Activated gamma-delta T cell (primary cell): Measurements from ENCODE around the gene INS.

Experiments
- DNase-seq: peaks from one replicate; lab custom pipeline; 2025; lab: John Stamatoyannopoulos, UW
- total RNA-seq, 2 donors: gene quantifications; one replicate each; lab custom pipeline; 2026; lab: John Stamatoyannopoulos, UW

INS gene
- 0 reads per million in 2 donors for total RNA-seq

DNA sequence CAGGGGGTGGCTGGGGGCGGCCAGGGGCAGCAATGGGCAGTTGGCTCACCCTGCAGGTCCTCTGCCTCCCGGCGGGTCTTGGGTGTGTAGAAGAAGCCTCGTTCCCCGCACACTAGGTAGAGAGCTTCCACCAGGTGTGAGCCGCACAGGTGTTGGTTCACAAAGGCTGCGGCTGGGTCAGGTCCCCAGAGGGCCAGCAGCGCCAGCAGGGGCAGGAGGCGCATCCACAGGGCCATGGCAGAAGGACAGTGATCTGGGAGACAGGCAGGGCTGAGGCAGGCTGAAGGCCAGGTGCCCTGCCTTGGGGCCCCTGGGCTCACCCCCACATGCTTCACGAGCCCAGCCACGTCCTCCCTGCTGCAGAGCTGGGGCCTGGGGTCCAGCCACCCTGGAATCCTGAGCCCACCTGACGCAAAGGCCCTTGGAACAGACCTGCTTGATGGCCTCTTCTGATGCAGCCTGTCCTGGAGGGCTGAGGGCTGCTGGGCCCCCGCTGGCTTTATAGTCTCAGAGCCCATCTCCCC, at the start of gene INS:
Gene INS, minus strand, starts transcription at position 474 of the 524 bp plus-strand sequence. Its CDS starts 238 bp downstream, at position 236.
- DNase-seq, result no peak

DNA sequence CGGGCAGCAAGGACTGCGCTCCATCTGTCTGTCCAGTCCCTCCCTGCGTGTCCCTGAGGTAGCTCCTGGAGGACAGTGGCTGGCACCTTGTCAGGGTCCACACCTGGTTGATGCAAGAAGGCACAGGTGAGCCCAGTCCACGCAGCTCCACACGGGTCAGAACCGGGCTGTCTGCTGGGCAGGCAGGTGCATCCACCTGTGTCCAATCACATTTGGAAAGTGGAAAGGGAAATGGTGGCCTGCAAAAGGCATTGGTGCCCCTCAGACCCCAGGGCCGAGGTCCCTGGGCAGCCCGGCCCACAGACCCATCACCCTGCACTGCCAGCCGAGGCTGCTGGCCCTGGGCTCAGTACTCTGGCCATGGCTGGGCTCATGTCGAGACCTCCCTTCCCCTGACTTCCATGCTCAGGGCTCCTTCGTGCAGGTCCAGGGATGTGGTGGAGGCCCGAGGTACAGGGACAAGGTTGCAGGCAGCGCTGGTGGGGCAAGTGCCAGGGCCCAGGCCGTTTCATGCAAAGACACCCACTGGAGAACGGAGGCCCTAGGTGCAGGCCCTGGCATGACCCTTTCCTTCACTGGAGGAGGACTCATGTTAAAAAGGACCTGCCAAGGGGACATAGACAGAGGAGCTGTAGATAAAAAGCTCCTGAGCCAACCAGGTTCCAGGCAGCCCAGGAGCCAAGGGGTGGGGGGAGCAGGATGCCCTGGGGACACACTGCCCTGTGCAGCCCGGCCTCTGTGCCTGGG, 49.5 kb upstream of the INS start:
- DNase-seq, result no peak

DNA sequence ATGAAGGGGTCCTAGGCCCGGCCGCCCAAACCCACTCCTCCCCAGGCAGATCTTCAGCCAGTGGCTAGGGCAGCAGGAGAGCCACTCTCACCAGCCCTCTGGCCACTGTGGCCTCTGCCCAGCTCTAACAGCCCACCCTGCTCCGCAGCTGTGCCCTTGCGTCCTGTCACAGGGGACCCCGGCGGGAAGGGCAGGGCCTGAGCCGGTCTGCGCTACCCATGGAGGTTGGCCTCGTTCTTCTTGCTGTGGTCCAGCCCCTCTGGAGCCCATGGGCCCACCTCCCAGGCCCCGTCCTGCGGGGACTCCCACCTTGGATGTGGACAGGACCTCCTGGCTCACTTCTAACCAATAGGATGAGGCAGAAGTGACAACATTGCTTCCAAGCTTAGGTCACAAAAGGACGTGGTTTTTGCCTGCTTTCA, 48.9 kb upstream of the INS start:
- no peak for DNase-seq

DNA sequence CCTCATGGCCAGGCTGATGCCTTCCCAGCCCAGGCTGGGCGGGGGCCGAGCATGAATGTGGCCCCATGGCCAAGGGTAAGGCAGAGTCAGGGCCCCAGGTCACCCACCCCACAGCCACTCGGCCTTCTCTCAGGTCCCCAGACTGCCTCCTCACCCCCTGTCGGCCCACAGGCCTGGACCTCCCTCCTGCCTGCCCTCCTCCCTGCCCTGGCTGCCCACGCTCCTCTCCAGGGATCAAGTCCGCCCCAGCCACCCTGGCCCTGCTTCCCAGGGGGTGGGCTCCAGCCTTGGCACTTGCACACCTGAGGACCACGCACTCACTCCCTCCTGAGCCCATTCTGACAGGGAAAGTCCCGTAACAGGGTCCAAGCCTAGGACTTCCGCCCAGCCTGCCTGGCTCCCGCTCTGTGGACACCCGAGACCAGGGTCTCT, 48.4 kb upstream of the INS start:
- no peak for DNase-seq

DNA sequence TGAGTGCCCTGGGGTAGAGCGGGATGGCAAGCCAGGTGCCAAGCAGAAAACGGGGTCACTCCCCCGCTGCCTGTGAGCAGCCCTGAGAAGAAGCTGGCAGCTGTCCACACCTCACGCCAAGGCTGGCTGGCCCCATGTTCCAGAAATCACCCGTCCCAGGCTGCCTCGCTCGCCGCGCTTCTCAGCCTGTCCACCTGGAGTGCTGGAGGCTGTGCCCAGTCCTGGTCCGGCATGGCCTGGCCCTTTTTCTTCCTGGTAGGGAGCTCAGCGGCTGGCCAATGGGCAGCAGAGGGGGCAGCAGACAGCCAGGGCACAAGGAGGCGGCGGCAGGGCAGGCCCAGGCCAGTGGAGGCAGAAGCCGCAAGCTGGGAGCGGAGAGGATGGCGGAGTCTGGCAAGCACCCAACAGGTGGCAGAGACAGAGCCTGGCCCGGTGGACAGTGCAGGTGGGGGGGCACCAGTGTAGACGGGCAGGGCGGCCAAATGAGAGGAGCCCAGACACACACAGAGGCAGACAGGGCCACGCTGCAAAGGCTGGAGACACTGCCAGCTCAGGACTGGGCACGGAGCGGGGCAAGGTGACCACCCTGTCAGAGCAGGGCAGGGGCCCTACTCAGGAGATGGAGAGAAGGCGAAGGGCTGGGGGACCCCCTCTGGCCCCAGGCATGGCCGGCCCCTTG, 47.8 kb upstream of the INS start:
- DNase-seq, result no peak

DNA sequence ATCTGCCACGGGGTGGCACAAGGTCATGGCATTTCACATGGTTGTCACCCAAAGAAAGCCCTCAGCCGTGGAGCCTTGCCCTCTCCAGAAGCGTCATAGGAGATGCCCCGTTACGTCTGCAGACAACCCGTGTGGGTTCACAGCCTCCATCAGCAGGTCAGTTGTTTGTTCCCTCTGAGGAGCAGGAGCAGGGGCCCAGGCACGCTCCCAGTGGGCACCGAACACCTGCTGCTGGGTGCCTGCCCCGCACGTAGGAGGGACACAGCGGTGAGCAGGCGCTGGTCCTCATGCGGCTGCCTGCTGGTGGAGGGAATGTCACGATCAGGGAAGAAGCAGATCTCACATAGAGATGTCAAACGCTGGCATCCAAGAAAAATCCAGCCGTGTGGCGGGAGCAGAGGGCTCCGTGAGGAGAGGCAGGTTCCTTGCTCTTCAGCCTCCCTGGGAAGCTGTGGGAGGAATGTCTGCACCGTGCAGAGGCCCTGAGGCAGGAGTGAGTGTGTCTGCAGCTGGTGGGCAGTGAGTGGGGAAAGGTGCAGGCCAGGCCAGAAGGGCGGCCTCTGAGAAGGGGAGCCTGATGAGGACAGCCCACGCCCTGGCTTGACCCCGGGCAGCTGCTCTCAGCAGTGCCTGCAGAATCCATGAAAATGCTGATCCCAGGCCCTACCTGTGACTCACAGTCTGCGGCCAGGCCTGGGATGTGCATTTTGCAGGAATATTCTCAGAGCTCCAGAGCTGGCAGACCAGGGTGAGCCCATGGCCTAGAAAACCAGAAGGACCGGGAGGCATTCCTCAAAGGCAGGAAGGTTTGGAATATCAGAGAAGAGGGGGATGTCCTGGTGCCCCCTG, 47.0 kb upstream of the INS start:
- no peak for DNase-seq

DNA sequence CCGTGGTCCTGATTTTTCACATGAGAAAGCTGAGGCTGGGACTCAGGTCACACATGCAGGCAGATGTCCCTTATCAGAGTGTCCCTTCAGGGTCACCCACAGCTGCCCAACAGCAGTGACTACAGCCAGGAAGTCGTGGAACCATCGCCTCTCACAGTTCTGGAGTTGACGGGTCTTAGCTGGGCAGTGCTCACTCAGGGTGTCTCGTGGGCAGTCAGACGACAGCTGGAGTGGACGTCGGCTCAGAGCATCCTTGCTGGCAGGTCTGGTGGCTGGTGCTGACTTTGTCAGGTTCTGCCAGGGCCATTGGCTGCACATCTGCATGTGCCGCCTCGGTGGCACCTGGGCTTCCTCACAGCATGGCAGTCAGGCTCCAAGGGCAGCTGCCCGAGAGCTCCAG, 46.2 kb upstream of the INS start:
- no peak for DNase-seq

DNA sequence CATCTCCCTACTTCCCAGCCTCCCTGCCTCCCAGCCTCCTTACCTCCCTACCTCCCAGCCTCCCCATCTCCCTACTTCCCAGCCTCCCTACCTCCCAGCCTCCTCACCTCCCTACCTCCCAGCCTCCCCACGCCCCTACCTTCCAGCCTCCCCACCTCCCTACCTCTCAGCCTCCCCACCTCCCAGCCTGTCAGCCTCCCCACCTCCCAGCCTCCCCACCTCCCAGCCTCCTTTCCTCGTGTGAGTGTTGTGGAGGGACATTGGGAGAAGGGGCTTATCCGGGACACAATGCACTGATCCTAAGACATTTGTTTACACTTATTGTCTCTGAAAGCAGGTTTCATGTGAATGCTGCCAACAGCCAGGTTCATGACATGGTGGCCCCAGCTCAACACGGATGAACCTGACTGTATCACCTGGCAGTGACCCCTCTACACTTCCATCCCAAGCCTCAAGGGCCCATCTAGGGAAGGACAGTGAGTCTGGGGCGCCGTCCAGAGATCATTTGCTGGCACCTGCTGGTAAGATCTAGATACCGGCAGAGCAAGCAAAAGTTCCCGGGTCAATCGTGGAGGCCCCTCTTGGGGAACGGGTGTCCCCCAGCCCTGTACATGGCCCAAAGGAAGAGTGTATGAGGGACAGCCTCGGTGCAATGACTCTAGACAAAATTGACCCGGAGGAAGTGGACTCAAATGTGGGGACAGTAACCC, 45.1 kb upstream of the INS start:
- no peak for DNase-seq

DNA sequence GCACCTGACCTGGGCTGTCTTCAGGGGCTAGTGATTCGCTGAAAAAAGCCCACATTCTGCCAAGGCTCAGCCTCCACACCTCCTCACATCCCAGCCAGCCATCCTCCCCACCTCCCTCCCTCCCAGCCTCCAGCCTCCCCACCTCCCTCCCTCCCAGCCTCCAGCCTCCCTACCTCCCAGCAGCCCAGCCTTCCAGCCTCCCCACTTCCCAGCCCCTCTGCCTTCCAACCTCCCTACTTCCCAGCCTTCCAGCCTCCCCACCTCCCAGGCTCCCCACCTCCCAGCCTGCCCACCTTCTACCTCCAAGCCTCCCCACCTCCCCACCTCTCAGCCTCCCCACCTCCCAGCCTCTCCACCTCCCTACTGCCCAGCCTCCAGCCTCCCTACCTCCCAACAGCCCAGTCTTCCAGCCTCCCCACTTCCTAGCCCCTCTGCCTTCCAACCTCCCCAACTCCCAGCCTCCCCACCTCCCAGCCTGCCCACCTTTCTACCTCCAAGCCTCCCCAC, 44.3 kb upstream of the INS start:
- no peak for DNase-seq

DNA sequence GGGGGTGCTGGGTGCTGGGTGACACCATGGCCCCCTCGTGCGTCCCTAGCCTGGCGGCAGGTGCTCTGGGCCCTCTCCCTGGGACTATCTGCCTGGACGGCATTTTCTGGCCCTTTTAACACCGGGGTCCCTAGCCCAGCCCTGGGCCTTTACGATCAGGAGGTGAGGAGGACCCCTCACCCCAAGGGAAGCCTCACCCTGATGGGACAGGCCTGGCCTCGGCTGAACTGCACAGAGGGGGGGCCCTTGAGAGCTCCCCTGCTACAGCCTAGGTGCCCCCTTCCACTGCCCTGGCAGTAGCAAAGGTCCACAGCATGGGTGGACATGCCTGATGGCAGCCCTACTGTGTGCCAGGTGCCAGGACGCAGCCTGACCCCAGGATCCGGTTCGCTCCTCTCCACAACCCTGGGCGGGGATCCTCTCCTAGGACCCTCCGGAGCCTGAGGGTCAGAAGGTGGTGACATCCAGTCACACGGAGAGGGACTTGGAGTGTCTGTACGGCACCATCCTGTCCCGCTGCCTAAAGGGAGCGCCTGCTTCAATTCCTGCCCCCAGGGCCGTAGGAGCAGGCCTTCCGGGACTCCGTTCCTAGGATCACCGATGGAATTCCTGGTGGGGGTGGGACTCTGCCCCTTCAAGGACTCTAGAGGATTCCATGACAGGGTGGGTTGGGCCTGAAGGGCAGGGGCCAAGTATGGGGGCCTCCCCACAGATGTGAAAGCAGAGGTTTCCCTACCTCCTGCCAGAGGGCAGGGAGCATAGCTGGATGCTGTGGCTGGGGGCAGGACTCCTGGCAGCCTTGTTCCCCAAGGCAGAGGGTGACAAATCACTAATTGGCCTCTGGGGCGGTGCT, 43.6 kb upstream of the INS start:
- no peak for DNase-seq

DNA sequence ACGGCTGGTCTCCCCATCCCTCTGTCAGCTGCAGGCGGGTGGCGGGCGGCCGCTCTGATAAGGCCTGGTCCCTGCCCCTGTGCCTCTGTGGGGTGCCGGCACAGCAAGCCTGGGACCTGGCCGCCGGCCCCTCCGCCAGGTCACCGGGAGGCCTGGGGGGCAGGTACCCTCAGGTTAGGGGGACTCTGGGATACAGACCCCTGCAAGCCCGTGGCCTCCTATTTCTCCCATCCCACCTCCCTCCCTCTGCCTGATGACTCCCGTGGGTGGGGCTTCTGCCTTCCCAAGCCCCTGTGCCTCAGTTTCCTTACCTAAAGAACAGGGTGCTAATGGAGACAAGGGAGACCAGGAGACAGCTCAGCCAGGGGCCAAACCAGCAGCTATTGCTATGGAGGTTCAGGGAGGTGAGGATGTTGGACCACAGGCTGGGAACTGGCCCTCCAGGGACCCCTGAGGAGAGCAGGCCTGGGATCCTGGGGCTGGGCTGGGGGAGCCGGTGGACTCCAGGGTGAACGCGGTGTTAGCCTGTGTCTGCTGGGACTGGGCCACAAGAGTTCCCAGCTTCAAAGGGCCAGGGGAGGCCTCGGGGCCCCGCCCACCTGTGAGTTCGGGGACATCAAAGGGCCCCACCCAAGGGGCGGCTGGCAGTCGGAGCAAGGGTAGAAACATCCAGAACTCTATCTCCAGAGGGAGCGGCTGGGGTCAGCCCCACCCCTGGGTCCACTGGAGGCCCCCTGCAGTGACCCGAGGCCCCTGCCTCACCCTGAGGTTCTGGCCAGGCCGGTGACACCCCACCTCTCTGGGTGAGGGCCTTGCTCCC, 42.6 kb upstream of the INS start:
- DNase-seq, result no peak

DNA sequence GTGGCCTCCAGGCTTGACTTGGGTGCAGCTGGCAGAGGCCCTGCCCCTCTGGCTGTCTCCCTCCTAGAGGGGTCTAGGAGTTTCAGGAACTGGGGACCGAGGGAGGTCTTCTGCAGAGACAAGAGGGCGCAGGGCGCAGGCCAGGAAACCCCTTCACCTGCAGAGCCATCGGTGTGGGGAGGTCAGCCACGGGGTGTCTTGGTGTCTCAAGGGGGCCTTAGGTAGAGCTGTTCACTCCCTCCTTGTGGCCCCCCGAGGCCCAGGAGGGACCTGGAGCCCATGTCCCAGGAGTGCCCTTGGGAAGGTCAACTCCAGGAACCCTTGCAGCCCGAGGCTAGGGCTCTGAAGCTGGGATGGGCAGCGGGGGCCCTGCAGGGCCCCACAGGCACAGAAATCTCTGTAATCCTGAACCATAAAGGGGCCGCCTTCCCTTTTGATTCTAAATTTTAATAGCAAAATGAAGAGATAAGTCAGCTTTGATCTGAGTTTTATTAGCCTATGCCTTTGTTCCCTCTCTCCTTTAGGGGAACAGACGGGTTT, 42.0 kb upstream of the INS start:
- no peak for DNase-seq

DNA sequence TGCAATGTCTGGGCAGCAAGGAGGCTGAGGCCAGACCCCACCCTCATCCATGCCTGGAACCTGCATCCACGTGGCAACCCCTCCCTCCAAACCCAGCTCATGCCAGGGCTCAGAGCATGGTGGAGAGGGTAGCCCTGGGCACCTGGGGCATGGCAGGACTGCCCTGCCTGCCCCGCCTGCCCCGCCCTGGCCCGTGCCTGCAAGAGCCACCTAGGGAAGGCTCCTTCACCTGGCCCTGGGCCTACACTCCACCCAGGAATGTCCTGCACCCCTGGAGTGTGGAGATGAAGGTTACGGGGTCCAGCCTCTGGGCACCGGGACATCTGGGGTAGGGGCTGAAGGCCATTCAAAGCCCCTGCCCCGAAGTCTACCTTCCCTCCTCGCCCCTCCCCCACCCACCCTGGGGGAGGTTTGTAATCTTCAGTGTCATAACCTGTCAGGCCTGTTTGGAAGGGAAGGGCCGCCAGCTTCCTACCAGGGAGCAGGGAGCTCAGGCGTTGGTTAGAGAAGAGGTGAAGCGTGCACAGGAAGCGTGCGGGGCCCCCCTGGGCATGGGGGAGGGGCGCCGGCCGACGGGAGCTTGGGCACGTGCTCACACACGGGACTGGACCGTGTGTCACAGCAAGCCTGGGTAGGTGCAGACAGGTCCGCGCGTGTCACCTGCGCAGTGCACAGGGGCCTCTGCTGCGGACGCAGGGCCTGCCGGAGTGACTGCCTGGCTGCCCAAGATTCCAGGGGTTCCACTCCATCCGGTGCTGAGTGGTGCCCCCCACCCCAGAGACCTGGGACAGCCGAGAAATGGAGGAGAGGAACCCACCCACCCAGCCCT, 41.3 kb upstream of the INS start:
- no peak for DNase-seq

DNA sequence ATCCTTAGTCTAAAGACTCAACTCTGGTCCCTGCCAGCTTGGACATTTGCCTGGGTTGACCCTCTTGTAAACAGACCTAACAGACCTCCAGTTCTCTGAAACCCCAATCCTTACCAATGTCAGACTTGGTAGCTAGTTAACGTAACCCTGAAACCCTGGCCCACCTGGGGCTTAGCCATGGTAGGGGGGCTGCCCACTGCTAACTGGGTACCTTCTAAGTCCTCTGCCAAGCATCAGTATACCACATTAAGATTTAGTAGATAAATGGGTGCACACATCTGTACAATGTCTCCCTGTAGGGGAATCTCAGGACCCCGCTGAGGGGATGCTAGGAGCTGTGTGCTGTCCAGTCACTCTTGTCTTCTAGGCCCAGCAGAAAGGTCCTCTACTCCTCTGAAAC, 40.5 kb upstream of the INS start:
- DNase-seq, result no peak

DNA sequence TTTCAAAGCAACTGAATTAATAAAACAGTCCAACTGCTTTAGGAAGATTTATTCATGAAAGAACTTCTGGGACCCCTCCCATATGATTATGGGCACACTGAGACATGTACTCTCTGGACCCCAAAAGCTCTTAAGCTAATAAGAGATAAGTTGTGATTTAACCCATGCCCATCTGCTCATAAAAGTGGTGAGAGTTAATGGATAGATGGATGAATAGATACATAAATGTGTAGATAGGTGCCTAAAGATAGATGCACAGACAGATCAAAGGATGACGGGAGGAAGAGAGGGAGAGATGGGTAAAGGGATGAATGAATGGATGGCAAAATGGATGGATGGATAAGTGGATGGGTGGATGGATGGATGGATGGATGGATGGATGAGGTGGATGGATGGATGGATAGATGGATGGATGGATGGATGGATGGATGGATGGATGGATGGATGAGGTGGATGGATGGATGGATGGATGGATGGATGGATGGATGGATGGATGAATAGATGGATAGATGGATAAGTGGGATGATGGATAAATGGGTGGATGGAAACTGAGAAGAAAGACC, 40.0 kb upstream of the INS start:
- DNase-seq, result no peak

DNA sequence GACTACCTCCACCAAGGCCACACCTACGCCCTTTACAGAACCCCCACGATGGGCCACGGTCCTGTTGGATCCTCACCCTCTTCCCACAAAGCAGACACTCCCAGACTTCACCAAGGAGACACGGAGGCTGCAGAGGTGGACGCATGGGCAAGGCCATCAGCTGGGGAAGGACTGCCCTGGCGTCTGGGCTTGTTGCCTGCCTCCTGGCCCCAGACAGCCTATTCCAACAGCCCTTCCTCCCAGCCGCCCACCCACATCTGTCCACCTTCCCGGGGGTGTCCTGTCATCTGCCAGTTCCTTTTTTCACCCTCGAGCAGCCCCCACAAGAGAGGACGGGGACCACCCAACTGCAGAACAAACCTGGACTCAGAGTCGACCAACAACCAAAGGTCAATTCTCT, 39.5 kb upstream of the INS start:
- no peak for DNase-seq

DNA sequence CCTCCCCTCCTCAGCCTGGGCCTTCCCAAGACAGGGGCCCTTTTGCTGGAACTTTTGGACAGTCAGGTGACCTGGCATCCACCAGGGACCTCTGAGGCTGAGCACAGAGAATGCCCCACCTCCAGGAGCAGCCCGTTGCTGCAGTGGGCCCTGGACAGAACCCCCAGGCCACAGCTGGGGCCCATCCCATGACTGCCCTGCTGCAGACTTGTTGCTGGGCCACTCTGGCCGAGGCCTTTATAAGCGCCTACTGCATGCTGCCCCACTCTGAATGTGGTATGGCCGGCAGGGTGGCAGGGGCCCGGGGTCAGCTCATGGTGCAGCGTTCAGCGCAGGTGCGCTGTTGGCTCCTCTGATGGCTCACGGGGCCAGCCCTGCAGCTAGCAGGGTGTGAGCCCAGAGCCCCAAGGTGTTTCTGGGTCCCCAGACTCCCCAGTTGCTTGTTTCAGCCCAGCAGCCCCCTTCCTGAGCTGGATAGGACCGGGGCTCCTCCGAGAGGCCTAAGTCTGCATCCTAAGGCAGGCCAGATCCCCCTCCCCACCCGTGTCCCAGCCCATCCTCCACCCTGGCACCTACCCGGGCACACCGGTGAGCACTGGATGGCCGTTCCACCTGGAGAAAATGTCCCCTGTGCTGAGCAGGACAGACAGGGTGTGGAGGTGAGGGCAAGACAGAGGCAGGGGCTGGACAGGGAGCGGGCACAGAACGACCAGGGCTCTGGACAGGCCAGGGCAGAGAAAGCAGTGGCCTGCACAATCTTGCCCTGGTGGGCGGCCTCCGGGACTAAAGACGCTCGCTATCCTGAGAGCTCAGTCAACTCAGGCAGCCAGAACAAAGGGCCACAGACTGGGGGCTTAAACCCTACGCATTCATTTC, 38.7 kb upstream of the INS start:
- DNase-seq, result no peak
